Neural progenitor cell (in vitro differentiated cells): ENCODE results near the gene RSPO4. TPM values are rescaled to one million over a fixed set of nuclear protein-coding genes. Genes with fewer than 3 reads are reported as not detected.
A peak's percentile ranks its signal among the peaks of the same experiment; 100 is the strongest.

Experiments
- DNase-seq: peaks from one replicate; pipeline ENCODE4 v3.0.0-alpha.2; 2016; ENCODE audit warnings: low spot score
- H2AFZ ChIP-seq: fragments of 200-600 bp; sonication (generic); replicated peaks from 2 replicates; pipeline ENCODE4 v1.6.1; 2016; ENCODE audit warnings: antibody characterized with exemption
- H3F3A ChIP-seq: fragments of 200-600 bp; sonication (generic); 2 replicates; pipeline ENCODE4 v1.6.1; 2016; ENCODE audit warnings: antibody characterized with exemption, low read depth
- H3K27ac ChIP-seq: fragments of 200-600 bp; sonication (generic); 2 replicates; pipeline ENCODE4 v1.5.1; 2016; ENCODE audit warnings: mild to moderate bottlenecking
- H3K27me3 ChIP-seq: fragments of 200-600 bp; sonication (generic); 2 replicates; pipeline ENCODE4 v1.6.1; 2016; ENCODE audit warnings: mild to moderate bottlenecking, moderate library complexity
- H3K36me3 ChIP-seq: fragments of 200-600 bp; sonication (generic); 2 replicates; pipeline ENCODE4 v1.5.1; 2016
- H3K4me1 ChIP-seq: fragments of 200-600 bp; sonication (generic); 2 replicates; pipeline ENCODE4 v1.6.1; 2016; ENCODE audit warnings: mixed run types
- H3K4me2 ChIP-seq: fragments of 200-600 bp; sonication (generic); 2 replicates; pipeline ENCODE4 v1.6.1; 2016
- H3K4me3 ChIP-seq: fragments of 200-600 bp; sonication (generic); 2 replicates; pipeline ENCODE4 v1.5.1; 2016
- H3K79me2 ChIP-seq: fragments of 200-600 bp; sonication (generic); 2 replicates; pipeline ENCODE4 v1.6.1; 2016; ENCODE audit warnings: low read depth
- H3K9ac ChIP-seq: fragments of 200-600 bp; sonication (generic); 2 replicates; pipeline ENCODE4 v1.6.1; 2016
- H3K9me3 ChIP-seq: fragments of 200-600 bp; sonication (generic); 2 replicates; pipeline ENCODE4 v1.5.1; 2016; ENCODE audit warnings: low read depth
- H4K20me1 ChIP-seq: fragments of 200-600 bp; sonication (generic); 2 replicates; pipeline ENCODE4 v1.6.1; 2016; ENCODE audit warnings: low read depth
- H3K27ac Mint-ChIP-seq: 3 replicates; pipeline ENCODE4 v1.8.0; 2021; ENCODE audit warnings: mixed read lengths
- H3K27me3 Mint-ChIP-seq: 2 replicates; pipeline ENCODE4 v1.8.0; 2022; ENCODE audit warnings: low read depth, mild to moderate bottlenecking, inconsistent platforms, moderate library complexity, mixed read lengths; ENCODE audit not compliant: insufficient read depth
- H3K36me3 Mint-ChIP-seq: 3 replicates; pipeline ENCODE4 v1.8.0; 2021; ENCODE audit warnings: mixed read lengths
- H3K4me1 Mint-ChIP-seq: 3 replicates; pipeline ENCODE4 v1.8.0; 2021; ENCODE audit warnings: mixed read lengths
- H3K4me3 Mint-ChIP-seq: 3 replicates; pipeline ENCODE4 v1.8.0; 2021; ENCODE audit warnings: mild to moderate bottlenecking, moderate library complexity, mixed read lengths
- H3K9me3 Mint-ChIP-seq: 3 replicates; pipeline ENCODE4 v1.8.0; 2020; ENCODE audit warnings: mixed read lengths
- EZH2 ChIP-seq: fragments of 200-600 bp; sonication (generic); IDR thresholded peaks from 2 replicates; pipeline ENCODE4 v1.6.1; 2017; ENCODE audit warnings: antibody characterized with exemption, mild to moderate bottlenecking, moderate library complexity
- EZH2phosphoT487 ChIP-seq: fragments of 200-600 bp; sonication (generic); IDR thresholded peaks from 2 replicates; pipeline ENCODE4 v1.6.1; 2017; ENCODE audit warnings: antibody characterized with exemption
- total RNA-seq: library from RNA; depleted of rRNA; stranded (reverse); fragments of >200 nt; gene quantifications from 2 replicates; pipeline ENCODE4 v1.2.3, GENCODE V29; 2015; ENCODE audit warnings: low replicate concordance
- TF ChIP-seq, protein P1 (sequence below): fragments of 200-600 bp; sonication (generic); IDR thresholded peaks from 2 replicates; pipeline ENCODE4 v1.5.1; 2017; ENCODE audit warnings: antibody characterized with exemption, mild to moderate bottlenecking

Gene RSPO4
- total RNA-seq, 1 donor from 2014 or later, result 0.26 TPM

GRCh38 chr20:910870-911770 lies 91.0 kb downstream of the RSPO4 start:
- TF ChIP-seq, protein P1, sequence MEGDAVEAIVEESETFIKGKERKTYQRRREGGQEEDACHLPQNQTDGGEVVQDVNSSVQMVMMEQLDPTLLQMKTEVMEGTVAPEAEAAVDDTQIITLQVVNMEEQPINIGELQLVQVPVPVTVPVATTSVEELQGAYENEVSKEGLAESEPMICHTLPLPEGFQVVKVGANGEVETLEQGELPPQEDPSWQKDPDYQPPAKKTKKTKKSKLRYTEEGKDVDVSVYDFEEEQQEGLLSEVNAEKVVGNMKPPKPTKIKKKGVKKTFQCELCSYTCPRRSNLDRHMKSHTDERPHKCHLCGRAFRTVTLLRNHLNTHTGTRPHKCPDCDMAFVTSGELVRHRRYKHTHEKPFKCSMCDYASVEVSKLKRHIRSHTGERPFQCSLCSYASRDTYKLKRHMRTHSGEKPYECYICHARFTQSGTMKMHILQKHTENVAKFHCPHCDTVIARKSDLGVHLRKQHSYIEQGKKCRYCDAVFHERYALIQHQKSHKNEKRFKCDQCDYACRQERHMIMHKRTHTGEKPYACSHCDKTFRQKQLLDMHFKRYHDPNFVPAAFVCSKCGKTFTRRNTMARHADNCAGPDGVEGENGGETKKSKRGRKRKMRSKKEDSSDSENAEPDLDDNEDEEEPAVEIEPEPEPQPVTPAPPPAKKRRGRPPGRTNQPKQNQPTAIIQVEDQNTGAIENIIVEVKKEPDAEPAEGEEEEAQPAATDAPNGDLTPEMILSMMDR, result no peak
- no peak for TF ChIP-seq EZH2phosphoT487
- no peak for TF ChIP-seq EZH2
- Histone ChIP-seq H3K9me3 (no peaks in the 10 kb centered on the region), H3K4me3 (no peak overlapping the region), H3K4me1 (peaks cover 7% of the 10 kb centered on the region), H2AFZ (no peak overlapping the region), H4K20me1 (no peaks in the 10 kb centered on the region), H3K27ac (no peak overlapping the region), H3F3A (no peaks in the 10 kb centered on the region), H3K27me3 (no peaks in the 10 kb centered on the region), H3K9ac (no peak overlapping the region), H3K4me2 (no peak overlapping the region), H3K79me2 (no peaks in the 10 kb centered on the region), H3K36me3 (no peaks in the 10 kb centered on the region)
- H3K4me1 Mint-ChIP-seq, result peaks cover 4% of the 10 kb centered on the region
- H3K4me3 Mint-ChIP-seq, result no peak overlapping the region
- peaks cover 6% of the 10 kb centered on the region for H3K27me3 Mint-ChIP-seq
- no peak overlapping the region for H3K27ac Mint-ChIP-seq
- DNase-seq, result no peak
- no peaks in the 10 kb centered on the region for H3K36me3 Mint-ChIP-seq
- no peaks in the 10 kb centered on the region for H3K9me3 Mint-ChIP-seq

GRCh38 chr20:910132-910869 lies 91.8 kb downstream of the RSPO4 start:
- H3F3A ChIP-seq, result no peaks in the 10 kb centered on the region
- no peaks in the 10 kb centered on the region for H3K9me3 ChIP-seq
- no peaks in the 10 kb centered on the region for H3K36me3 ChIP-seq
- H3K79me2 ChIP-seq, result no peaks in the 10 kb centered on the region
- H3K4me2 ChIP-seq, result no peak overlapping the region
- no peak overlapping the region for H2AFZ ChIP-seq
- H3K27me3 ChIP-seq, result no peaks in the 10 kb centered on the region
- TF ChIP-seq EZH2phosphoT487 (no peak), EZH2 (no peak)
- TF ChIP-seq, protein P1, result no peak
- H3K27ac ChIP-seq, result no peak overlapping the region
- H3K4me1 Mint-ChIP-seq, result peaks cover 2% of the 10 kb centered on the region
- H3K4me3 Mint-ChIP-seq, result peak overlapping the region; percentile 18
- H4K20me1 ChIP-seq, result no peaks in the 10 kb centered on the region
- DNase-seq, result no peak
- no peak overlapping the region for H3K27ac Mint-ChIP-seq
- peaks cover 6% of the 10 kb centered on the region for H3K27me3 Mint-ChIP-seq
- H3K9me3 Mint-ChIP-seq, result no peaks in the 10 kb centered on the region
- H3K4me3 ChIP-seq, result no peak overlapping the region
- no peaks in the 10 kb centered on the region for H3K36me3 Mint-ChIP-seq
- no peaks in the 10 kb centered on the region for H3K4me1 ChIP-seq
- no peak overlapping the region for H3K9ac ChIP-seq

DNA sequence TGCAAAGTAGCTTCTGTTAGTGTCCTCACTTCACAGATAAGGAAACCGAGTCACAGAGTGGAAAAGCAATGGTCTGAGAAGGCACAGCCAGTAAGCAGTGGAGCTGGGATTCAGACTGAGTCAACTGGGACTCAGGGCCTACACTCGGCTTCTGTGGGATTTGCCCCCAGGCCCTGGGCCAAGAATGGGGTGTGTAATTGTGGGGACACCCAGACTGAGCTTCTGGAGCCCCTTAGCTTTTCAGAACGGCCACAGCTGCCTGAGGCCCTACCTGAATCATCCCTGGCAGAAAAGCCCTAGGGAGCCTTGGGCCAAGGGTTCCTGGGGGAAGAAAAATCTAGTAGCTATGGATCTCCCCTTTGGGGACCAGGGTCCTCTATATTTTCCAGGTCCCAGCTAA lies 92.5 kb downstream of the RSPO4 start:
- Mint-ChIP-seq H3K4me3 (no peak overlapping the region), H3K27ac (no peak overlapping the region), H3K4me1 (no peaks in the 10 kb centered on the region), H3K36me3 (no peaks in the 10 kb centered on the region), H3K27me3 (peaks cover 6% of the 10 kb centered on the region), H3K9me3 (no peaks in the 10 kb centered on the region)
- Histone ChIP-seq H3K4me2 (no peak overlapping the region), H3K4me3 (no peak overlapping the region), H3K9me3 (no peaks in the 10 kb centered on the region), H3K79me2 (no peaks in the 10 kb centered on the region), H2AFZ (no peak overlapping the region), H3K9ac (no peak overlapping the region), H3F3A (no peaks in the 10 kb centered on the region), H3K4me1 (no peaks in the 10 kb centered on the region), H3K36me3 (no peaks in the 10 kb centered on the region), H4K20me1 (no peaks in the 10 kb centered on the region), H3K27ac (no peak overlapping the region), H3K27me3 (no peaks in the 10 kb centered on the region)
- TF ChIP-seq EZH2 (no peak), EZH2phosphoT487 (no peak)
- TF ChIP-seq, protein P1, result no peak
- no peak for DNase-seq

Other genes with a start within 250 kb of the RSPO4 start
- gene SLC52A3, start 233.8 kb downstream of the RSPO4 start, total RNA-seq, result 0.56 TPM in 1 of 2 replicates, not detected in the other
- gene FAM110A, start 168.6 kb downstream of the RSPO4 start, total RNA-seq, result 2.9 and 9.1 TPM in 2 replicates
- 0.06 and 0.19 TPM in 2 replicates for gene ANGPT4, start 86.0 kb downstream of the RSPO4 start, total RNA-seq
- gene PSMF1, start 116.3 kb upstream of the RSPO4 start, total RNA-seq, result 34.0 and 56.0 TPM in 2 replicates
- gene TMEM74B, start 182.7 kb upstream of the RSPO4 start, total RNA-seq, result 2.5 and 4.2 TPM in 2 replicates
- gene C20orf202, start 201.1 kb upstream of the RSPO4 start, total RNA-seq, result not detected in 2 replicates
- not detected in 2 replicates for gene RAD21L1, start 223.7 kb upstream of the RSPO4 start, total RNA-seq